Activated CD8-positive, alpha-beta T cell treated with anti-CD3 and anti-CD28 coated beads for 36 hours (primary cell): ENCODE measurements around the gene RUSC1. TPM values are rescaled to one million over a fixed set of nuclear protein-coding genes. Genes with fewer than 3 reads are reported as not detected.

Experiments
- ATAC-seq: fragments of 200-7000 bp; cut with Tn5 transposase; one replicate; pipeline ENCODE4 v1.10.0; 2021; ENCODE audit warnings: mild to moderate bottlenecking, moderate library complexity
- CTCF ChIA-PET: fragments of 350-600 bp; sonication (Branson Sonifier 250); formaldehyde crosslinking; loops from one replicate; lab custom pipeline; 2021; ENCODE audit warnings: antibody characterized with exemption; lab: Charles Lee
- POLR2A ChIA-PET: fragments of 350-600 bp; sonication (Branson Sonifier 250); formaldehyde crosslinking; loops from one replicate; lab custom pipeline; 2021; ENCODE audit warnings: antibody characterized with exemption; lab: Charles Lee
- DNase-seq: peaks from one replicate; pipeline ENCODE4 v3.0.0-alpha.2; 2020
- H3K27ac Mint-ChIP-seq: one replicate; pipeline ENCODE4 v1.8.0; 2021; ENCODE audit warnings: mild to moderate bottlenecking, mixed read lengths
- H3K27me3 Mint-ChIP-seq: one replicate; pipeline ENCODE4 v1.8.0; 2021; ENCODE audit warnings: mixed read lengths
- H3K36me3 Mint-ChIP-seq: one replicate; pipeline ENCODE4 v1.8.0; 2021; ENCODE audit warnings: low read depth, mixed read lengths
- H3K4me1 Mint-ChIP-seq: one replicate; pipeline ENCODE4 v1.8.0; 2021; ENCODE audit warnings: low read depth, mixed read lengths
- H3K4me3 Mint-ChIP-seq: one replicate; pipeline ENCODE4 v1.8.0; 2021; ENCODE audit warnings: mild to moderate bottlenecking, moderate library complexity, mixed read lengths
- H3K9me3 Mint-ChIP-seq: one replicate; pipeline ENCODE4 v1.8.0; 2021; ENCODE audit warnings: mixed read lengths
- CTCF ChIP-seq: fragments of 200-600 bp; IDR thresholded peaks from one replicate; pipeline ENCODE4 v1.8.0; 2022; ENCODE audit warnings: antibody characterized with exemption, mild to moderate bottlenecking
- intact Hi-C: fragments of 100-400 bp; cut with micrococcal nuclease; formaldehyde crosslinking; loops from one replicate; pipeline ENCODE4 v1.10.0; 2022
- total RNA-seq, 2 experiments: library from RNA; stranded (reverse); gene quantifications; one replicate each; pipeline ENCODE4 v1.2.3, GENCODE V29; 2021

Gene RUSC1
- total RNA-seq, 2 experiments from 2014 or later = 21.2 to 21.6 TPM

DNA sequence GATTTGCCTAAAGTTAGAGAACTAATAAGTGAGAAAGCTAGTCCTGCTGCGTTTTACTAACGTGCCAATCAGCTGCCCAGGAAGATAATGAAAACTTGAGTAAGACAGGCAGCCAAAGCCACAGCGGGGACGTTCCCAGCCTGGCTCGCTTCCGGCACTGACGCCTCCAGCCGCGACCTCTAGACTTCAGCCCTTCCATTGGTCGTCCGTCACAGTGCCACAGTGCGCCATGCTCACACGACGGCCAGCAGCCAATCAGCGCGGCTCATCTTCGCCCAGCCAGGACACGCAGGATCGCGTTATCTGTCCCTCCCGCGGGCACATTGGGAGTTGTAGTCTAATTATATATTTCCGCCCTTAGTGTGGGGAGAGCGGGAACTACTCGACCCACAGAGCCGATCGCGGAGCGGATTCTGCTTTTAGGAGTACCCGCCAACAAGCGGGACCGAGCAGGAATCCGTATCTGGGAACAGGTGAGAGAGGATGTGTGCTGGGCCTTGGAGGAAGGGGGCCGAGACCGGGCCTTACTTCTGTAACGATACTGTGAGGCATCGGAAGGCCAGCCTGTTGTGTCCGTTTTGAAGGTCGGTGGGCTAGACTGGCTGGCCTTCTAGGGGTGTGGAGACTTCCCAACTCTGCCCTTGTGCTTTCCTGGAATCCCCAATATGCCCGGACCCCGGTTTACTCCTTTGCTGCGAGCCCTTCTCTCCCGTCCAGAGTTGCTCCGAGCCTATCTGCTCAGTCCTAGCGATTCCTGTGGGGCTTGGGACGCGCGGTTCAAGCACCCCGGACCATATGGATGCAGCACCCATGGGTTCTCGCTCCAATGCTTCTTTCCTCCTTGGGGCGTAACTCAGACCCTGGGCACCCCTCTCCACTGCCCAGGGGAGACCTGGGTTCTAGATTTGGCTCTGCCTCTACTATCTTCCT lies 11.9 kb upstream of the RUSC1 start, which contains the start of gene FDPS:
Gene FDPS (plus strand): TSS at position 374 of the 930 bp plus-strand sequence. CDS start 924 bp downstream, outside the sequence.
- H3K9me3 Mint-ChIP-seq = no peaks in the 10 kb centered on the region
- peaks cover 29% of the 10 kb centered on the region for H3K4me1 Mint-ChIP-seq
- H3K27ac Mint-ChIP-seq = peak within 1 kb of the TSS; percentile 99
- TF ChIP-seq CTCF = no peak
- peak within 1 kb of the TSS; percentile 92 for H3K4me3 Mint-ChIP-seq
- ChIA-PET POLR2A (interaction anchor here (0.6 to 5.2 kb wide), 5 partner anchors 9 to 252 kb away, joined by 3 to 31 read pairs (median 4); partner anchors contain the start of gene RUSC1), CTCF (interaction anchor here (1.0 to 6.3 kb wide), 13 partner anchors 9 to 173 kb away, joined by 3 to 80 read pairs (median 5); partner anchors contain the start of genes CLK2, RUSC1, SCAMP3 and SLC50A1)
- DNase-seq = peak; percentile 99
- H3K27me3 Mint-ChIP-seq = no peaks in the 10 kb centered on the region
- H3K36me3 Mint-ChIP-seq = peaks cover 42% of the 10 kb centered on the region
- intact Hi-C loops = loop anchor here (5.0 kb wide), 1 partner anchor 46 kb away; the partner anchor contains the start of gene SCAMP3
- peak; percentile 98 for ATAC-seq

GRCh38 chr1:155309423-155310021 lies 11.2 kb upstream of the RUSC1 start:
- Mint-ChIP-seq H3K27ac (peak overlapping the region; percentile 99), H3K4me3 (peak overlapping the region; percentile 92), H3K9me3 (no peaks in the 10 kb centered on the region), H3K36me3 (peaks cover 42% of the 10 kb centered on the region), H3K27me3 (no peaks in the 10 kb centered on the region), H3K4me1 (peaks cover 29% of the 10 kb centered on the region)
- ChIA-PET POLR2A (interaction anchor here (0.6 to 5.2 kb wide), 2 partner anchors 12 to 53 kb away, joined by 3 to 31 read pairs; partner anchors contain the start of gene RUSC1), CTCF (interaction anchor here (1.0 to 3.6 kb wide), 2 partner anchors 11 to 13 kb away, joined by 3 to 19 read pairs; partner anchors contain the start of gene RUSC1)
- no peak for TF ChIP-seq CTCF
- intact Hi-C loops = loop anchor here (5.0 kb wide), 1 partner anchor 47 kb away; the partner anchor contains the start of gene SCAMP3
- ATAC-seq (no peak), DNase-seq (no peak)

GRCh38 chr1:155313261-155313660 lies 7.4 kb upstream of the RUSC1 start:
- no peak for ATAC-seq
- no peak for DNase-seq
- Mint-ChIP-seq H3K36me3 (peaks cover 59% of the 10 kb centered on the region), H3K4me1 (peaks cover 25% of the 10 kb centered on the region), H3K27me3 (no peaks in the 10 kb centered on the region), H3K9me3 (no peaks in the 10 kb centered on the region), H3K4me3 (no peak overlapping the region), H3K27ac (no peak overlapping the region)
- intact Hi-C loops = no loop called here
- TF ChIP-seq CTCF = no peak
- CTCF ChIA-PET = interaction anchor here (3.4 kb wide), 1 partner anchor 62 kb away, joined by 21 read pairs; no protein-coding TSS in a partner anchor
- POLR2A ChIA-PET = interaction anchor here (1.3 kb wide), 1 partner anchor 51 kb away, joined by 3 read pairs; the partner anchor contains the start of gene SCAMP3

- no peak overlapping the region for H3K27ac Mint-ChIP-seq
- no peak overlapping the region for H3K4me3 Mint-ChIP-seq
- H3K9me3 Mint-ChIP-seq = no peaks in the 10 kb centered on the region
- no peaks in the 10 kb centered on the region for H3K27me3 Mint-ChIP-seq
- DNase-seq (no peak), ATAC-seq (no peak)
- ChIA-PET CTCF (interaction anchor here (0.9 to 1.5 kb wide), 2 partner anchors 65 to 66 kb away, joined by 3 to 5 read pairs; no protein-coding TSS in a partner anchor), POLR2A (interaction anchor here (1.7 kb wide), 1 partner anchor 44 kb away, joined by 5 read pairs; the partner anchor contains the start of gene CLK2)
- TF ChIP-seq CTCF = no peak
- H3K4me1 Mint-ChIP-seq = peaks cover 33% of the 10 kb centered on the region
- intact Hi-C loops = no loop called here
- peaks cover 61% of the 10 kb centered on the region for H3K36me3 Mint-ChIP-seq
These were observed 3.8 kb upstream of the RUSC1 start for GRCh38 chr1:155316922-155317321.
